HG03064 (cell line): ENCODE results near the gene COX19.
"Not testable (repeated sequence)": the region's sequence is repeated elsewhere in the genome, so short reads cannot be mapped to it uniquely, and the experiment has no call there.

Source experiments
- ATAC-seq: cut with Tn5 transposase; IDR thresholded peaks from one replicate; pipeline ENCODE4 v1.9.1; 2021; ENCODE audit warnings: low read depth; ENCODE audit not compliant: unreplicated experiment

Gene COX19

DNA sequence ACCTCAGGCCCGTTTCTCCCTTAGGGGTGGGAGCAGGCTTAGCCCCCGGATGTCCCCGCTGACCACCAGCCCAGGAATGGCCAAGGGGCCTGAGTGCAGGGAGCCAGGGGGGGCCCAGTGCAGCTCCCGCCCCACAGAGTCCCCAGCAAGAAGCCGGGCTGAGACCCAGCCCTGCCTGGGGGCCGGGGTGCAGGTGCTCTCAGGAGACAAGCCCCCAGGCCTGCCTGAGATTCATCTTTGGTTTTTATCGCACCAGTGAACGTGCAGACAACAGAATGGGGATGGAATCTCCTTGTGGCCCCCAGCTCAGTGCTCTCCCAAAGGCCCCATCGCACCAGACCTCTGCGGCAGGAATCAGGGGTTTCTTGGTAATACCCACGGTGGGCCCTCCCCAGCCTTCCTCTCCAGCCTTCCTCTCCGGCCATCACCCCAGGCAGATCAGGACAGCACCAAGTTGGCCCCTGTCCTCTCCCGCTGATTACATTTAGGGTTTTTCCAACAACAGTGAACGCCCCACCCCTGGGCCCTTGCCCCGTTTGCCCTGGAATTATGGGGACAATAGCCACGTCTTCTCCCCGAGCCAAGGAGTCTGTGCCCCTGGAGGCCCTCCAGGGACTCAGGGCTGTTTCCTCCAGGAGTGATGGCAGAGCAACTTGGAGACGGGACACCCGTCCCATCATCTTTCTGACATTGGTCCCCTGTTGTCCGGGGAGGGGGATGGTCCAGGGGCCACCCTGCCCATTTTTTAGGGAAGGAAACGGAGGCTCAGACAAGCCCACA lies 43.3 kb downstream of the COX19 start:
- no peak for ATAC-seq

GRCh38 chr7:930975-931758 lies 44.2 kb downstream of the COX19 start:
- ATAC-seq, result no peak

- no peak for ATAC-seq
These were observed 46.0 kb downstream of the COX19 start for GRCh38 chr7:929311-929711.

DNA sequence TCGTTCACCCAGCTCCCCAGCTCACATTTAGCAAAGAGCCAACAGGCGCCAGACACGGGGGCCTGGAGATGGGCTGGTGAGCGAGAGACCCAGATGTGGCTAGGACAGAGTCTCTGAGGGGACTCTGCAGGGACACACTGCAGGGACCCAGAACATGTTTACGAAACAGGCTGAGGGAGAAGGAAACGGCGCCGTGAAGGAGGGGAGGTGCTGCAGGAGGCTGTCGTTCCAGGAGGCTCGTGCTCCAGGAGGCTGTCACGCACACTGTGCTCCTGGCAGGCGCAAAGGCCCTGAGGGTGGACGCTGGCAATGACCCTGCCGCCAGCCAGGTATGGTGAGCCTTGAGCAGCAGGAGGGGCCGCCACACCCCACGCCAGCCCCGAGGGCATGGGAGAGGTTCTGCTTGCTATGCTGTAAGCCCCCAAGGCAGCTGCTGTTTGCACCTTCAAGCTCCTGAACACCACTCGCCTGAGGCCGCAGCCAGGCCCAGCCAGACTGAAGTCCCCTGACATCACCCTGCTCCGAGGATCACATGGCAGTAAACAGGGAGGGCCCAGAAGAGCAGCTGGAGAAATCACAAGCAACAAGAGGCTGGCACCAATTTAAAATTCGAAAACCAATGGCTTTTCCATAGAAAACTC lies 48.2 kb downstream of the COX19 start:
- ATAC-seq, result no peak

- no peak for ATAC-seq
These were observed 49.0 kb downstream of the COX19 start for GRCh38 chr7:926061-927030.

DNA sequence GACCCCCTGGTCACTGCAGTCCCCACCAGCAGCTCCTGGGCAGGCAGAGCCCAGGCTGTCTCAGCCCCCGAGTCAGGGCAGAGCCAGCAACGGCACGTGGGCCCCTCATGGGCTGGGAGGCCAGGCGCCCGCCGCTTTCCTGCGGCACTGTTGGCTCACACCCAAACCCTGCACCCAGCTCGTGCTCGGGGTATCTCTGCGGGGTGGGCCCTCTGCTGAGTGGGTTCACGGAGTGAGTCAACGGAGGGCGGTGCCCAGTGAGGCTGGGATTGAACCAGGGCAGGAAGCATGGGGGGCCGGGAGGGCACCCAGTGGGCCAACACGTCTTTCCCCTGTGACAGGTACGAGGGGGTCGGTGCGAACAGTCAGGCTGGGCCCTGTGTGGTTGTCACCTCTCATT lies 49.7 kb downstream of the COX19 start:
- no peak for ATAC-seq

DNA sequence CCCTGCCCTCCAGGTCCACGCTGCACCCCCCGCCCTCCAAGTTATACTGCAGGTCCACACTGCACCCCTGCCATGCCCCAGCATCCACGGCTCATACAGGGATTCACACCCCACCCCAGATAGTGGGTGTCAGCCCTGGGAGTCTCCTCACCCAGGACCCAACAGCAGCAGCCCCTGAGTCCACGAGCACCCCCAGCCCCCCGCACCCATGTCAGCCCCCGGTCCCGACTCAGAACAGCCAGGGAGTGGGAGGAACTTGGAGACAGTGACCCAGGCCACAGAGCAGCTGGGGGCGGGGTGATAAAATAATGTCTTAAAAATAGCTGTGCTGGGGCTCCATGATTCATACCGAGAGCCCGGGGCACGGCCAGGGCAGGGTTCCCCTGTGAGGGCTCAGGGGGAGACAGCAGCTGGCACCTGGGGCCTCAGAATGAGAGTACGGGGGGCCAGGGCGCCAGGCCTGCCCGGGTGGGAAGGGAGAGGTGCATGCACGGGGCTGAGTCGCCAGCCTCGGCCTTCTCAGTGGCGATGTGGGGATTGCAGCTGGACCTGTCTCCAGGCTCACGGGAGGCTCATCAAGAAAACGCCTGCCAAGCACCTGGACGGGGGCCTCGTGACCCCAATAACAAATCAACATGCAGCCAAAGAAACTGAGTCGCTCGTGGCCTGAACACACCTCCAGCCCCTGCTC lies 50.7 kb downstream of the COX19 start:
- peak; percentile 46 for ATAC-seq

- ATAC-seq, result not testable (repeated sequence)
These were observed 51.3 kb downstream of the COX19 start for GRCh38 chr7:924042-924441.

DNA sequence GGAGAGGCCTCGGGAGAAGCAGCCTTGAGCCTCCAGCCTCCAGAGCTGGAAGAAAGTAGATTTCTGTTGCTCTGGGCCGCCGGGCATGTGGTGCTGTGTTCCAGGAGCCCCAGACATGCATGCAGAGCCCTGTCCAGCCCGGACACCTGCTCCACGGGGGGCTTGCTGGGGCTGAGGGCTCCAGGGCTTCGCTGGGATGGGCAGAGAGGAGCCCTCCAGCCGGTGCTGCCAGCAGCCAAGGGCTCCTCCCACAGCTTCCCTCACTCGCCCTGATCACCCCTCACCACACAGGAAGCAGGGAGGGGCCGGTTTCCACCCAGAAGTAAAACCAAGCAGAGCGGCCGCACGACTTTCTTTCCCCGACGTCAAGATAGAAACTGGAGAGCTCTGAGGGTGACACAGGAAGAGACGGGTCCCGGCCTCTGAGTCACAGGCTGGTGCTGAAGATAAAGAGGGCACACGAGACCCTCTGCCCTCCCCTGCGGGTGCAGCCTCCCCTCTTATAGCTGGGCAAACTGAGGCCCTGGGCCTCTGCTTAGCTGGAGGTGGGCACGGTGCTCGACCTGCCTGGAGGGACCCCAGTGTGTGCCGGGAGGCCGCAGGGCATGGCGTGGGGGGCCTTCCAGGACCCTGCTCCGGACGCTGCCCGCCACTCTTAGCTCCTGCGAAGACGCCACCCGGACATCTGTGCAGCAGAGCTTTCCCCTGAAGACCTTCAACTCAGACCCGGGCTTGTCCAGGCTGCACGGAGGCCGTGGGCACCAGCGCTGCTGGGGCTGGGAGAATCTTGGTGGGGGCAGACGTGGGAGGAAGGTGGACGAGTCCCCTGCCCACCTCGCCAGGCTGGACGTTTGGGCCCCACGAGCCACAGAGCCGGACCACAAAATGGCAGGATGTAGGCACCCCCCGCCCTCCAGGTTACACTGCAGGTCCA lies 52.0 kb downstream of the COX19 start:
- ATAC-seq, result peak; percentile 68

DNA sequence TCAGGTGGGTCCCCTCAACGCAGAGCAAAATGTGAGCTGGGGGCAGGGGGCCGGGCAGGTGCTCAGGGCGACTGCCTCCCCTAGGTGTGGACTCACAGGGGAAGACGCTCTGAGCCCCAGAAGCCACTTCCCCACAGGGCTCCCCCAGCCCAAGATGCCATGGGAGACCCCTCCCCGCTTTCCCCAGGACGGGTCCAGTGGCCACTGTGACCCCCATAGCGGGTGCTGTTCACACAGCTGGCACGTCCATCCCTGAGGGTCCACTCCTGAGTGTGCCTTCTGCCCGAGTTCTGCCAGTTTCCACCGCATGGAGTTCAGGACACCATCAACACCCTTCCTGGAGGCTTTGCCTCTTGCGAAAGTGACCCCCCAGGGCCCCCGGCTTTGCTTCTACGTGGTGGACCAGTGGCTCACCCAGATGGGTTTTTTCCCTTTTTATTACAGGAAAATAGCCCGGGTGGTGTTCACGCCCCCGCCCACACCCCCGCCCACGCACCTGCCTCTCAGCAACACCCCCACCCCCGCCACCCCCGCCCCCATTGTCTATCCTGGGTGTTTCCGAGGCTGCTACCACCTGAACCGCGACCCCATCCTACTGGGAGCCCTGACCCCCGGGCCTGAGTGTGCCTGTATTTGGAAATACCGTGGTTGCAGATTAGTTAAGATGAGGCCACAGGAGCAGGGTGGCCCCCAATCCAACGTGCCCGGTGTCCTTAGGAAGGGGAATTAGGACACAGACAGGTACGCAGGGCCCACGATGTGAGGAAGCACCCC lies 52.8 kb downstream of the COX19 start:
- peak; percentile 1 for ATAC-seq

- no peak for ATAC-seq
These were observed 53.6 kb downstream of the COX19 start for GRCh38 chr7:921581-922333.

DNA sequence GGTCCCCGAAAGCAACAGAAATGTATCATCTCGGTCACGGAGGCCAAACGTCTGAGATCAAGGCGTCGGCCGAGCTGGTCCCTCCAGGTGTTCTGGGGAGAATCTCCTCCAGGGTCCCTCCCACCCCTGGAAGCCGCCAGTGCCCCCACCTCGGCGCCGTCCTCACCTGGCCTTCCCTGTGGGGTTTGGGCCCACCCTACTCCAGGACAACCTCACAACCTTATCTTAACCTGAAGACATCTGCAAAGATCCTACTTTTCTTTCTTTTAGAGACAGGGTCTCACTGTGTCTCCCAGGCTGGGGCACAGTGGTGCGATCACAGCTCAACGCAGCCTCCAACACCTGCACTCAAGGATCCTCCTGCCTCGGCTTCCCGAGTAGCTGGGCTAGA lies 54.3 kb downstream of the COX19 start:
- ATAC-seq, result no peak

GRCh38 chr7:920351-921070 lies 54.8 kb downstream of the COX19 start:
- ATAC-seq, result no peak

DNA sequence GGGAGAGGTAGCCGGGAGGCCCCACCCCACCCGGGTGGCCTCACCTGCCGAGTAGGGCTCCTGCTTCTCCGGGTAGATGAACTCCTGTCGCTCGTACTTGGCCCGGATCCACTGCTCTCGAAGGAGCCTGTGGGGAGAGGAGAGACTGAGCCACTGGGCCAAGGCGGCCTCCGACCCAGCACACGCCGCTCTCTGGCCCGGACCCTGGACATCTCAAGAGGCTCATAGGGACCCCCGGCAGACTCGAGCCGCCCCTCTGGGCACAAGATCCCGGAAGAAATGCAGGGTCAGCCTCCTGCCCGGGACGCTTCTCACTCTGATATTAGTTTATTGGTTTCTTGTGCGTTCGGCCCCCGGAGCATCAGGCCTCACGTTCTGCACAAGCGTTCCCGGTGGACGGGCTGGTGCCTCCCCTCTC lies 55.4 kb downstream of the COX19 start:
- no peak for ATAC-seq

- ATAC-seq, result no peak
These were observed 56.3 kb downstream of the COX19 start for GRCh38 chr7:919114-919442.

- no peak for ATAC-seq
These were observed 56.8 kb downstream of the COX19 start for GRCh38 chr7:918441-919113.
